Stimulated activated CD8-positive, alpha-beta memory T cell treated with anti-CD3 and anti-CD28 coated beads, Interleukin-7, amount 100 ng/mL, for 48 hours (primary cell): ENCODE data around the gene TAMM41.
"Not testable (repeated sequence)": the region's sequence is repeated elsewhere in the genome, so short reads cannot be mapped to it uniquely, and the experiment has no call there.

Experiments used
- DNase-seq, 2 donors: peaks; one replicate each; pipeline ENCODE4 v3.0.0-alpha.2; 2020; ENCODE audit warnings: low read depth in 1 of 2; ENCODE audit errors: extremely low read depth in 1 of 2

TAMM41 gene

GRCh38 chr3:11815111-11815510 is 31.6 kb downstream of the TAMM41 start:
- no peak for DNase-seq

GRCh38 chr3:11814663-11815062 is 32.0 kb downstream of the TAMM41 start:
- no peak for DNase-seq

DNA sequence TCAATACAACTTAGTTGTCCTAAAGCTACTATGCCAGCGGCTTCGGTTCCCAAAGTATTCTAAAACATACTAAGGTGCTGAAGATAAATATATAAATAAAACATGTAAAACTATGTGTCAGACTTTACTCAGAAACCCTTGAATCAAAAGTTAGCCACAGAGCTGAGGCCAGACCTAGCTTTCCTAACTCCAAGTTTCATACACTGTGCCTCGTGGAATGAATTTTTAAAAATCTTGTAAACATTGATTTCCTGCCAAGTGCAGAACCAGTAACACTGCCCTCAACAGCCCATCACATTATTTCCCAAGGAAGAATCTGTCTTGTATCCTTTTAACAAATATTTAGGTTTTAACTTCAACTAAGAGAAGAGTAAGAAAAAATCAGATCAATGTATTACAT is 36.4 kb downstream of the TAMM41 start:
- no peak for DNase-seq

GRCh38 chr3:11808231-11808630 is 38.5 kb downstream of the TAMM41 start:
- DNase-seq: no peak

DNA sequence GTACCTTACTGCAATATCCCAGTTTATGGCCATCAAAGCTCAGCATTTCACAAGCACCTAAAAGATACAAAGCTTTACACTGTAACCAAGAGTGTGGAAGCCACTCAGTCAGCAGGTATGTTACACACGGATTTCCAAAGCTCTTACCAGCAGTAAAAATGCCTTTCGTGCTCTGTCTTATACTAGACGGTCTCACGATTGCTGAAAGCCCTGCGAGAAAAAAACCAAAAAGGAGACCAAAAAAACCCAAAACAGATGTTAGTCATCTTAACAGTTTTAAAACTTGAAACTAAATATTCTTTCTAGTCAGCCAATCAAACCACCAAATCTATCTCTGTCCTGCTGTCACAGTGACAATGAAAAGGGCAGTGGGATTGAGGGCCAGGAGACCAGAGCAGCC is 39.0 kb downstream of the TAMM41 start:
- DNase-seq: no peak

DNA sequence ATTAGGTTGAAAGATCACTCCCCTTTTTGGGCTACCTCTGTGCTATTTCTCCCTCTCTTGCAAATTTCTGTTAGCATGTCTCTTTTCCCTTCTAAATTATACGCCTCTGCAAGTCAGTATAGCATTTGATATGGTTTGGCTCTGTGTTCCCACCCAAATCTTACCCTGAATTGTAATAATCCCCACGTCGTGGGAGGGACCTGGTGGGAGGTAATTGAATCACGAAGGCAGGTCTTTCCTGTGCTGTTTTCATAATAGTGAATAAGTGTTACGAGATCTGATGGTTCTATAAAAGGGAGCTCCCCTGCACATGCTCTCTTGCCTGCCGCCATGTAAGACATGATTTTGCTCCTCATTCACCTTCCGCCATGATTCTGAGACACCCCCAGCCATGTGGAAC is 41.0 kb downstream of the TAMM41 start:
- DNase-seq: no peak

DNA sequence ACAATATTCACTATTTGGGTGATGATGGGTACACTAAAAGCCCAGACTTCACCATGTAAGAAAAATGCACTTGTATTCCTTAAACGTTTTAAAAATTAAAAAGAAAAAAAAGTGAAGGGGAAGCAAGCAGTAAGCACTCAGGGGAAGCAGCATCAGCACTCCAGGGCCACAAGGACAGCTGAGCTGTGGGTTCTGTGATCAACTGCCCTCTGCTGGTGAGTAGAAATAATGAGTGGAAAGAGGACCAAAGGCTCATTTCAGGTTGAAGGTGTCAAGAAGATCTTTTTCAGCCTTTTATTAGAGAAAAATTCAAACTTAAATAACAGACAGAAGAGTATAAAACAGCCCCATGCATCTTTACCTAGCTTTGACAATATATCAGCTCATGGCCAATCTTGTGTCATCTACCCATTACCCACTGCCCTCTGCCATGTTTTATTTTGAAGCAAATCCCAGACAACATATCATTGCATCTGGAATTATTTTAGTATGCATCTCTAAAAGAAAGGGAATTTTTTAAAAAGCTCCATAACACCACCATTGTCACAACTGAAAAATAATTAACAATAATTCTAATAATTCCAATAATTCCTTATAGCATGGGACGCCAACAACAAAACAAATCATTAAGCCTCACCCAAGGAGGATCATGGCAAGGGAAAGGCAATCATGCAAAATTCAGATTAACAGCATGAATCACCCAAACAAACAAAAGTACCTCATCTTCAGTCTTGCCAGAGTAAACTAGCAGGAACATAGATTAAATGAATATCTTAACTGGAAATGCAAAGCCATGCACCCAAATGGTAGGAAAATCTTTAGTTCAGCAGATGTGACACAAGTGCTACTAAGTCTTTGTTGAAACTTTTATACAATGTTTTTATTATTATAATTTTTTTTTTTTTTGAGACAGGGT is 42.5 kb downstream of the TAMM41 start:
- DNase-seq: no peak

GRCh38 chr3:11799791-11800190 is 46.9 kb downstream of the TAMM41 start:
- DNase-seq: no peak

- DNase-seq: no peak
Observed at GRCh38 chr3:11794927-11795326, 51.8 kb downstream of the TAMM41 start.

DNA sequence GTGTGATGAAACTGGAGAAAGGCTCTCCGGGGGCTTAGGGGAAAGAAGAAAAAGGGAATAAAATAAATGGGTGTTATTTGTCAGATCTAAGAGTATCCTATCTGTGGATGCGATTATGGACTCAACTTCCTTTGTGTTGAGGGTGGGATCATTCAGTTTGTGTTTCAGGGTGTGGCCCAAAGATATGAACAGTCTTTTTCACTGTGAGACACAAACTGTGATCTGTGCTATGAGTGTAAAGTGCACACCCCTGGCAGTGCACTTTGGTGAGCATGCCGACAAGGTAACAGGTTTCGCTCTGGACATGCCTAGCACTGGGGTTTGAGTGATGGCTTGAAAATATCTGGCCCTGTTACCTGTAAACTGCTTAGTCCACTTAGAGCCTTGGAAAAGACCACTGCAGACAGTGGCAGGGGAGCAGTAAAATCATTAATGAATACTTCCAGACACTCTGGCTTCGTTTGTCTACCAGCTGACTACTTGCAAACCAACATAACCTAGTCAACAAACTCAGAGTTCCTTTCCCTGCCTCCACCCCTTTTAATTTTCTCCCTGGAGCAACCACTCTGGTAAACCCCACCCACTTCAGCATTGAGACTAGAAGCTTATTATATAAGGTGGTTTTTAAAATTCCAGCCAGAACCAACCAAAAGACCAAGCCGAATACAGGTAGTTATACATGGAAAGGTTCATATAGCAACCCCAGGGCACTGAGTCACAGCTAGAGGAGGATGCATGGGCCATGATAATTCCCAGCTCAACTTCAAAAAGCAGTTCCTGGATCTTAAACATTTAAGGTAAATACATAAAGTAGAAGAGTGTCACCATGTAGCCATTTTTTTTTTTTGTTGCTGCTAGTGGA is 55.1 kb downstream of the TAMM41 start:
- no peak for DNase-seq

DNA sequence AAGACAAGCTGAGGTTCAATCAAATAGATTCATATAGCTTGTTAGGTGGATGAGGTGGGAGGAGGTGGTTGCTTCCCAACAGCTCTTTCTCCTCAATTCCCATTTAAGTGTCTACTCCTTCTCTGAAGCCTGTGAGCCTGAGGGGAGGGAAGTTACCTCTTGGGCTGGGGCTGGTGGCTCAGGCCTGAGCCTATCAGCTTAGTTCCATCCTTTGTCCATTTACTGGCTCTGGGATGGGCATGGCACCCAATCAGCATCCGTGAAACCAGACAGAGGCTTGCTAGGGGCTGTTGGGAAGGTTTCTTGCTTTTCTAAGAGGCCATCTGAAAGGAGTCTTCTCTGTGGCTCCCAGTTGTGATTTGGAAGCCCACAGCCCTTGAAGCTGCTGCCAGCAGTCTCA is 57.3 kb downstream of the TAMM41 start:
- DNase-seq: no peak

GRCh38 chr3:11784971-11785377 is 61.7 kb downstream of the TAMM41 start:
- DNase-seq: no peak

- DNase-seq: no peak
Observed at GRCh38 chr3:11780341-11780740, 66.3 kb downstream of the TAMM41 start.

DNA sequence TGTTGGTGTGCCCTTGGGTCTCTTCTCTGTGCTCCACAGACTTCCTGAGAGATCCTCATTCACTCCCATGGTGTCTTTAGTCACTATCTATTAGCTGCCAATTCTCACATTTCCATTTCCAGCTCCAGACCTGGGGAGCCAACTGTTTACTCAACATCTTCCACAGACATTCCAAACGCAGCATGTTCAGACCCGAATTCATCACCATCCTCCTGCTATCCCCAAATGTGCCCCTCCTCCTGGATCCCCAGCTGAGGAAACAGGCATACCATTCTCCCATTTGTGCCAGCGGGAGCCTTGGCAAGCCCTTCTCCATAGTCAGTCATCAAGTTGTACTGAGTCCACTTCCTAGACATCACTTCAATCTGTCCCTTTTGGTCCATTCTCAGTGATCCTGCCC is 67.1 kb downstream of the TAMM41 start:
- no peak for DNase-seq

GRCh38 chr3:11778248-11778647 is 68.4 kb downstream of the TAMM41 start:
- no peak for DNase-seq

- no peak for DNase-seq
Observed at GRCh38 chr3:11776346-11776745, 70.3 kb downstream of the TAMM41 start.

GRCh38 chr3:11775493-11775892 is 71.2 kb downstream of the TAMM41 start:
- DNase-seq: no peak

GRCh38 chr3:11774296-11774877 is 72.3 kb downstream of the TAMM41 start:
- DNase-seq: no peak

GRCh38 chr3:11771931-11772330 is 74.8 kb downstream of the TAMM41 start:
- not testable (repeated sequence) for DNase-seq

DNA sequence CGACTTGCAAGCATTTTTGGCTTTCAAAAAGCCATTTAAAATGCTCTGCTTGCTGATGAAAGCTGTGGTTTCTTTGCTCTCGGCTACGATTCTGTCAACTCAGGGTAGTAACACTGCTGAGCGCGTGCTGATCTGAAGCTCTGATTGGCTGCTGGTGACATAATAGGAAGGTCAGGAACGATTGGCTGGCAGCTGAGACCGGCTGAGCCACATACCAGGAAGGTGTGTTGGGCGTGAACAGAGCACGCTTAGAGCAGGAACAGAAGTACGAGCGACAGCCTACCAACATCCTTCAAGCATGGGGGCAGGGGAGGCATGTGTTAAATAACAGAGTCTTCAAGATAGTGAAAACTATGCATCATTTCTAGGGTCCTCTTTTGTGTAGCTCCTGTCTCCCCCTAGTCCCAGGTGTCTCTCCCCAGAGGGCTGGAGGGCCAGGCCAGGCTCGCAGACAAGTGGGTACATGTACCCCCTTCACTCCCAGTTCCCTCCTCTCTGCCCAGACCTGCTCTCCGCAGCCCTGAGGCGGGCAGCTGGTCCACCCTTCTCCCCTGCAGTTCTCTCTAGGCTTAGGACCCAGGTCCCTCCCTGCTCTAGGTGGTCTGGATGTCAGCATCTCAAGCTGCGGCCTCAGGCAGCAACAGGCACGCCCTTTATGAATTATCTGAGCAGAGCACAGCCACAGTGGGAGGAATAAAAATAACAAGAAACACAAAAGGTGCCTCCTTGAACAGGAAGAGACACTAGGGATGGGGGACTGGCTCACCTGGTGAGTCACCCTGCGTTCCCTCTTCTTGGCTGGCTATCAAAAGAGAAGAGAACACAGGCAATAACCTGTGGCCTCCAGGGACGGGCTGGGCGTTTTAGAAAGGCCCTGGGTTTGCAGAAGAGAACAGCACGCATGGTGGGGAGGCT is 76.0 kb downstream of the TAMM41 start:
- DNase-seq: peak; percentile 33 to 74
